HG03558 (cell line): ENCODE measurements around the gene SVIL.

Experiments used
- ATAC-seq: cut with Tn5 transposase; IDR thresholded peaks from one replicate; pipeline ENCODE4 v1.9.1; 2021; ENCODE audit warnings: moderate number of reproducible peaks; ENCODE audit not compliant: unreplicated experiment; ENCODE audit errors: extremely low read depth

SVIL gene

DNA sequence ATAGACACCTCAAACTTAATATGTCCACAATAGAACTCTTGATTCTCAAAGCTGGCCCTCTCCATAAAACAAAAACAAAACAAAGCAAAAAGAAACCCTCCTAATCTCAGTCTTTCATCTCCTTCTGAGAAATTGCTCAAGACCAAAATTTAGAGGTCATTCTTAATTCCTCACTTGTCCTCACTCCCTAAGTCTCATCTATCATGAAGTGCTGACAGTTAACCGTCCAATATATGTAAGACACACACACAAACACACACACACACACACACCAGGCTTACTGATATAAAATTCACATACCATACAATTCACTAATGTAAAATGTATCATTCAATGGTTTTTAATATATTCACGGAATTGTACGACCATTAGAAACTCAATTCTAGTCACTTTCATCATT lies 17.0 kb upstream of the SVIL start:
- no peak for ATAC-seq

DNA sequence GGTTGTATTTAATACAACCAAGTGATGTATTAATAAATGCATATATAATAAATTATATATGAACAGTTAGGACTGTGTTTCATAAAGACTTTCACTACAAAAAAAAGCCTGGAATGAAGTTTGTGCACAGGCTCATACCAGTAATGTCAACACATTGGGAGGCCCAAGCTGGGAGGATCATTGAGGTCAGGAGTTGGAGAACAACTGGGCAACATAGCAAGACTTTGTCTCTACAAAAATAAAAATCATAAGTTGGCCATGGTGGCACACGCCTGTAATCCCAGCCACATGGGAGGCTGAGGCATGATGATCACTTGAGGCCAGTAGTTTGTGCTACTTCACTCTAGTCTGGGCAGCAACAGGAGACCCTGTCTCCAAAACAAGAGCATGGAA lies 15.8 kb upstream of the SVIL start:
- no peak for ATAC-seq

DNA sequence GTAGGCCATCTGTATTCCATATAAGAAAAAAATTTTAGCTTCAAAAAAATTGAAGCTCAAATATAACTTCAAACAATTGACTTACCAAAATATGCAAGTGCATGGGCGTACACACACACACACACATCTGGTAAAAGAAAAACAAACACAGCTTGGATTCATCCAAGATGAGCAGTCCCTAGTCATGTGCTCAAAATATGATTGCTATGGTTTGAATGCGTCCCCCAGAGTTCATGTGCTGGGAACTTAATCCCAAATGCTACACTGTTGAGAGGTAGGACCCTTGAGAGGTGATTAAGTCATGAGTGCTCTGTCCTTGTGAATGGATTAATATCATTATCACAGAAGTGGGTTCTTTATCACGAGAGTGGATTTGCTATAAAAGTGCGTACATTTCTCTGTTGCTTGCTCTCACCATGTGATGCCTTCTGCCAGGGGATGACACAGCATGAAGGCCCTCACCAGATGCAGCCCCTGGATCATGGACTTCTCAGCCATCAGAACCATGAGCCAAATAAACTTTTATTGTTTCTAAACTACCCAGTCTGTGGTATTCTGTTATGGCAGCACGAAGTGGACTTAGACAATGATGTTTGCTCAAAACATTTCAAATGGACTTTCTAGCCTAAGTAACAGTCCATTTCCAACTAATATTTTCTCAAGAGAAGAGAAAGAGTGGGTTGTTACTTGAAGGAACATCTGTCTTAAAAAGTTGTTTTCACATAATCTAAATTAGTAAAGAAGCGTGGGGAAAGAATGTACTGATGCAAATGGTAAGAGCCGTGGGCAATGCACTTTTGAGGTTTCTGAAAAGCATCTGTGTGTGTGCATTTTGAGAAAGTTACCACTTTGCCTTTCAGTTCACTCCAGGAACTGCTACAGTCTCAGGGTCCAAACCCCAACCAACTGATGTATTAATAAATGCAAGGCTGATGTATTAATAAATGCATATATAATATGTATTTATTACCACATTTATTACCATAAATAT lies 15.1 kb upstream of the SVIL start:
- no peak for ATAC-seq

DNA sequence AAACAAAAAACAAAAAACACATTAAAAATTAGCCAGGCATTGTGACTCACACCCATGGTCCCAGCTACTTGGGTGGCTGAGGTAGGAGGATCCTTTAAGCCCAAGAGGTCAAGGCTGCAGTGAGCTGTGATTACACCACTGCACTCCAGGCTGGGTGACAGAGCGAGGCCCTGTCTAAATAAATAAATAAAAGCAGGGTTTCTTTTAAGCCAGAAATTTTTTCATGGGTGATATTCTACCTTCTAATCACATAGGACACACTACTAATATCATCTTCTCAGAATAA lies 14.2 kb upstream of the SVIL start:
- ATAC-seq, result no peak

DNA sequence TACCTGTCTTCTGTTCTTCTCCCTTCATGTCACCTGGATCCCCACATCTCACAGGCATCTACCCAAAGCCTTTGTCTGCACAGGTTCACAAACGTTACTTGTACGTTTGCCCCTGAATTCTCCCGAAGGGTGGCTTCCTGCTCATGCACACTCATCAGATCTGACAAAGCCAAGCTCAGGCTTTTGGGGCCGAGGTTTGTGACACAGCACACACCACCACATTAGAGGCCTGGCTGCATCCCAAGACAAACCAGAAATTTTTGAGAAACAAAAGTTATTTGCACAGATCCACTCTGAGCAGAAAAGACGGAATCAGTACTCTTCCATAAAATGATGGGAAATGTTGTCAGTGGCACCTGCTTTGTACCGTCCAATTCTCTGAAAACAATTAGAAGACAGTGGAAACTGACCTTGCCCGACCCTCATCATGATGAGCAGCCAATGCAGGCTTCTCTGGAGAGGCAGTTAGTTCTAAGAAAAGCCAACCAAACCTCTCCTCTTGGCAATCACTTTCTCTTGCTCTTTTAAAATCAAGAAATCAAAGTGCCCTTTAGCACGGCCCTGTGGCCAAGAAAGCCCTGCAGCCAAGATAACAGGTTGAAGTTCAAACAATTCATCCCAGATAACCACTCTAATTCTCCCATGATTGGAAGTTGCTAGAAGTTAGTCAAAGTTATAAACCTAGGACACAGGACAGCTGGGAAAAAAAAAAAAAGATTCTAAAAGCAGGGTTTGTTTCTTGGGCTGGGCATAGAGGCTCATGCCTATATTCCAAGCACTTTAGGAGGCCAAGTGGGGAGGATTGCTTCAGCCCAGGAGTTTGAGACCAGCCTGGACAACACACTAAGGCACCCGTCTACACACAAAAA lies 13.6 kb upstream of the SVIL start:
- ATAC-seq, result no peak

DNA sequence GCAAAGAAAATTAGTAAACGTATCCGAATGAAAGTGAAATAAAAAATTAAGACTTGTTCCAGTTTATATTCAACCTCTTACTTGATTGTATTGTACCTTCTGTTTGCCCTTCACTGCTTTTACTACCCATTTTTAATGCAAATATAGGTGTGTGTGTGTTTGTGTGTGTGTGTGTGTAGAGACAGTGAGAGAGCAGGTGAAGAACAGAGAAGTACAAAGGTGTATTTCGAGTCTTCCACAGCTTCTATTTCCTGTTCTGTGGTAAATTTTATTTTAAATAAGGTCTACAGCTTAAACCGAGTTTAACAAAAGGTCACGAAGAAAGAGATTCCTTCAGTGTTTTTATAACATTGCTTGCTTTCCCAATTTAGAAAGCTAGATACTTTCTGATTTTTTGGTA lies 12.7 kb upstream of the SVIL start:
- no peak for ATAC-seq

DNA sequence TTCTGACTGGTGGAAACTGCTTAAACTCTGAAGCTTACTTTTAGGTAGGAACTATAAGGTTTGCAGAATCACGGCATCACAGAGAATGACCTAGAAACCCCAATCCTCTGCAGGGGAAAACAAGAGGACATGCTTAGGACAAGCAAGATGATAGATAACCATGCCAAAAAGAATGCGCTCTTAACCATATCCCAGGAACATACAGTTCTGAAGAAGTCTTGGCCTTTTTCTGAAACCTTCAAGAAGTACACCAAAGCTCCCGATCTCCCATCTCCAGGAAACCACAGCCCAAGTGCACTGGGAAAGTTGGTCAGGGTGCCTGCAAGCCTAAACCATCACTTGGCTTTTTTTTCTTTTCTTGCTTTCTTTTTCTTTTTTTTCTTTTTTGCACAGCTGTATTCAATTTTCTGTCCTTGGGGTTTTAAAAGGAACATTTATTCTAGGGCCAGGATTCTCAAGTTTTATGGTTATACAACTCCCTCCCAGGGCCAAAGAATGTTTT lies 12.2 kb upstream of the SVIL start:
- ATAC-seq, result no peak

DNA sequence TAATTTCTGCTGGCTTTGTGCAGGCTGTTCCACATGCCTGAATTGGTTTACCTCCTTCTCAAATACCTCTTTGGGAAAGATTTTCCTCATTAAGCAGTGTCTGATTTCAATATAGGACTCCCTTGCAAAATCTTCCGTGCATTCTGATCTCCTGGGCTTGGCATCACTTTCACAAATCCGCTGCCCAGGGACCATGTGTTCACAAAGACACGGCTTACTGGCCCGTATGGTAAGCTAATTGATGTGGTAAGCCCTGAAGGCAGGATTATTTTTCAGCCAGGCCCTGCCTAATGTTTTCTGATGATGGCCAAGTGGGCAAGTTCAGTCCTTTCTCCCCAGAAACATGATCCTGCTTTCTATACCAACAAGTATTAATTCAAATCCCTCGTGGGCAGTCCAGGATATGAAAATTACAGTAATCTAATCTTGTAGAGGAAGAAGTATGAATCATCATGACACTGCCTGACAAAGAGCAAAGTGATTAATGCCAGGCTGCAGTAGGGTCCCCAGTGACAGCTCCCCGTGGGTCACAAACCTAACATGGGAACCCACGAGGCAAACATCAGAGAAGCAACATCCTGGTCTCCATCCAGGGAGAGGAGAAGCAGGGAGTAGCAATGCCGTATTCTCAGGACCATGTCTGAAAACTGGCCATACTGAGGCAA lies 11.6 kb upstream of the SVIL start:
- ATAC-seq, result no peak

DNA sequence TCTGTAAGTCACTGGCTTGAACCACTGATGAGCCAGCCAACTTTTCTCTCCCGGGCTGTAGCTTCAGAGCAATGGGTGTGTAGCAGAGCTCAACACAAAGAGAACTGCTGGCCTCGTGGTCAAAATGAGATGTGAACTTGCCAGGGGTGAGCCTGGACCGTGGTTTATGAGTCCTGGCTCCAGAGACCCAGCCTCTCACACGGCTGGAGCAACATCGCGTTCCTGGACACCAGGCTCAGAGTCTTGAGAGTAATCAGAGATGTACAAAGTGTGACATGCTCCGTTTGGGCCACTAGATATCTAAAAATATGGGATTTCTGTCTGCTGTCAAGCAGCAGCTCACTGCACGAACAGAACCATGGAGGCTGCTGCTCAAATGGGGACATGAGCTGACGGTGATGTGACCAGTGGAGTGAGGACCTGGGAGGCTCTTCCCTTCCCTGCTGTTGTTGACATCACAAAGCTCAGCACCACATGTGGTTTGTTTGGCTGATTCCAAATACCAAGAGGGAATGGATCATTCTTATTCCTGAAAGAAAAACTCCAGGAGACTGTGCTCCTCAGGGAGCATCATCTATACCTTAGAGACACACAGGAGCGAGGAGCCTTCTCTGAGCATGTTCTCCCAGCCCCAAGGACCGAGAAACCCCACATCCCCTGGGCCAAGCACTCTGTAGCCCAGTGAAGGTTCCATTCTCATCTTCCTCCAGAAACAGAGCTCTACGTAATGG lies 9.2 kb upstream of the SVIL start:
- ATAC-seq, result no peak

DNA sequence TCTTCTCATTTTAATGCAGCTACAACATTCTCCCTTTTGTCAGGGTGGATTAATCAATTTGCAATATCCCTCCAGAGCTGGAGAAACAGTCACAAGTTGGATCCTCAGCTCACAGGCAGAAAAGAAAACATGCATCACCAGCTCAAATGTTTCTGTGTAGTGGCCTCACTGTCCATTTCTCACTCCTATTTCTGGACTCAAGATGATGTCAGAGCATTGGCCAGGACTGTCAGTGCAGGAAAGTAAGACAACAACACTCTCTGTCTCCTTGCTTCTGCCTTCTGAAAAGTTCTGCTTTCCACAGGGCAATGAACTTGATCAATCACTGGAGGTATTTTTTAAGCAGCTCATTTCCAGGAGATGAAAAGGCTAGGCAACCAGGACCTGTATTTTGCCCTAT lies 8.2 kb upstream of the SVIL start:
- no peak for ATAC-seq

DNA sequence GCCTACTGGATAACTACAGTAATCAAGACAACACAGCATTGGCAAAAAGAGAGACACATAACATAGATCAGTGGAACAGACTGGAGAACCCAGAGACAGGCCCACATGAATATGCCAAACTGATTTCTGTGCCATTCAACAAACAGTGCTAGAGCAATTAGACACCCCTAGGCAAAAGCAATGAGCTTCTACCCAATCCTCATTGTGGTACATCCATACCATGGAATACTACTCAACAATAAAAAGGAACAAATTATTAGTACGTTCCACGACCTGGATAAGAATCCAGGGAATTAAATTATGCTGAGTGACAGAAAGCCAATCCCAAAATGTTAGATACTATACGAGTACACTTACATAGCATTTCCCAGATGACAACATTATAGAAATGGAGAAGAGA lies 2.8 kb upstream of the SVIL start:
- ATAC-seq, result no peak

DNA sequence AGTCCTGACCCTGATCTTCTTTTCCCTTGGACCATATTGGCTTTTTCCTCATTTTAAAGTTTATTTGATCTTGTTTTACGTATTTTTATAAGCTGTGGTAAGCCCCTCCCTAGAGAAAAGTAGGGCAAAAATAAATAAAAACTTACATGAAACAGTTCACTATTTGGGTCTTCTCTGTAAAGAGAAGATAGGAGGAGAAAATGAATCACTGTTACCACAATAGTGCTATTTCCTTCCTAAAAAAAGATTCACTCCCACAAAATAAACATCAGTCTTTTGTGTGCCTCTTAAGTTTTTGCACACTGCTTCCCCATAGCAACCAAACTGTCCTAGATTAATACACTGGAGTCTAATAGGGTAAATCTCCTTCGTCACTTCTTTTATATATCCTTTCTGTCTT lies 1.4 kb upstream of the SVIL start:
- ATAC-seq, result no peak

DNA sequence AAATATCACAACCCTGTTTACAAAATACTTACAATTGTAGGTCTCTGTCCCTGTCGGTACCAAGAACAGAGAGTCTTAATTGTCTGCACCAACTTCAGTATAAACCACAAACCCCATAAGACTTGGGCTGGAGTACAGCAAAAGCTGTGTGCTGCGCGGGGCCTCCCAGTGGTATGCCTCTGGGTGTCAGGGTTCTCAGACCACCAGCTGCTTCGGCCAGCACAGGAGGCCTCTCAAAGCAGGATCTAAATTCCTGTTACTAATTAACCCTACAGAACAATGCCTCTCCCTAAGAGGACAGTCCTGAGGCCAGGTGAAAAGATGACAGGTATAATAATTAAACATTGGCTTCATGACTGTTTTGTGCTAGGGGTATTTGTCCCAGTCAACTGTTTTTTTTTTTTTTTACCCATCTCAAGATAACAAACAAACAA lies 957 bp upstream of the SVIL start:
- ATAC-seq, result peak; percentile 40

DNA sequence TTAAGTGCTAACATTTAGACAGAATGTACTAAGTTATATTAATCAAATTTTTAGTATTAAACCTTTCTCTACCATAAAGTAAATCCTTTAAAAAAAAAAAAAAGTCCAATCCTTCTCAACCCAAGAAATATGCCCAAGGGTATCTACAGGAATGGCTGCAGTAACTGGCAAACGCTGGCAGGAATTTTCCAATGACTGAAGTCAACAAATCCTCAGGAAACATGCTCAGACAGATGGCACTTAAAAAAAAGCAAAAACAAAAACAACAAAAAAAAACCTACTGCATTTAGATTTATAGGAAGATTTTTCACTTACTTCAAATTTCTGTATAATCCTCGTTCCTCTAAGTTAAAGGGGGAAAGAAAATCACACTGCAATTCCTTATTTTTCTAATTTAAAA lies 666 bp downstream of the SVIL start:
- ATAC-seq, result no peak

DNA sequence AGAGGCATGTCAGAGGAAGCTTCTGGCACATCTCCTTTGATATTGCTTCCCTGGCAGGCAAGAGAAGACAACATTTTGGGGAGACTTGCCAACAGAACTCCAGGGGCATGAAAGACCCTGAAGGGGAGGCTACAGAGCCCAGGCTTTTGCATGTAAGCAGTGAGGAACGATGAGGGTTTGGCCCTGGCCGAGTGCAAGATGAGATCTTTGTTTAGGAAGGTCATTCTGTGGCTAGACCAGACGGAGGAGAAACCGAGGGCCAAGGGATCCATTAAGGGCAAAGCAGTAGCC lies 3.8 kb downstream of the SVIL start:
- ATAC-seq, result no peak

DNA sequence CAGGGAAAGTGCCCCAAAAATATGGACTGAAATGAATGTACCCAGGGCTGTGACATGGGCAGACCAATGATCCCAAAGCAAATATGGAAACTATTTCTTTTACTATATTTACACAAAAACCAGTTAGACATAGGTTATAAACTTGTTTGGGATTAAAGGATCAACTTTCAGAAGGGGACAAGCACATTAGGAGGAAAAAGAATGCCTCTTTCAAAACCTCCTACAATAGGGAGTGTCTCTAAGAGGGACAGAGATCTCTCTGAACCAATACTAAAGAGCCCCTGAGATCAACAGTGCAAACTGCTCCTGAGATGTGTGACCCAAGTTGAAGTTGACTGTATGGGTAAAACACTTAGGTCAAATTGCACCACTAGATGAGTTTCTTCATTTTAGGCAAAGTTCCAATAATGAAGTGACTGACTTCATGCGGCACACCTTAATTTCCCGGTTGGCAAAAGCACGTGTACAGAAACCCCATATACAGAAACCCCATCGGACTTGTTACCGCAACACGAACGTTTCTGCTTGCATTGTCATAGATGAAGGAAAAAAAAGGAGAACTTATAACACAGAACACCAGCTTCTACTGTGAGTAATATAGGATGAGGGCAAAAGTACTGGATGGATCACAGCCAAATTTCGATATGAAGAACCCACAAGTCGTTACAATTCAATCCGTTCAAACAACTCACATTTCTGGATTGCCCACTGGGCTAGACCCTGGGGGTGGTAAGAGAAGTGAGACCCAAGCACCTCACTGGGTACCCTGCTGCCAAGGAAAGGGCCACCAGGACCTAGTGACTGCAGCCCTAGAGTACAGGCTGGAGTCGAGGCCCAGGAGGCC lies 4.3 kb downstream of the SVIL start:
- no peak for ATAC-seq

DNA sequence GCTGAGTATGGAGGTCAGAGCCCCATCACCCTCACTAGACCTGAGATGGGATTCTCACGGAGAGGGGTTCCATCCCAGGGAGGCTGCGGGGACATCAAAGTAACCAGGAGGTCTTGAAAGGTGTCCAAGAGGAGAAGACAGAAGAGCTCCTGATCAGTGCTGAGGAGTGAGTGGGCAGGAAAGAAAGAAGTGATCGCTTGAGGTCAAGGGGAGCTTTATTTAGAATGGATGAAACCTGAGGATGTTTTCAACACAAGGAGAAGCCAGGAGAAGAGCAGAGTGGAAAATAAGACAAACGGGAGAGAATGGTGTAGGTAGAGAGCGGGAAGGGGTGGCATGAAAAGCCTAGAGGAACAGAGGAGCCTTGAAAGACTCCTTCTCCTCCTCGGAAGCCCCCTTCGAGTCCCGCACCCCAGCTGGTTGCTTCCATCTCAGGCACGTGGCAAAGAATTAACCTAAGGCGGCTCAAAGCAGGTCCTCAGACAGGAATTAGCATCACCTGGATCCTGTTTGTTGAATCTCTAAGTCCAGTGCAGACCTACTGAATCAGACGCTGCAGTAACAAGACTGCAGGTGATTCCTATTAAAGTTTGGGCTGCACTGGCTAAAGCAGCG lies 5.8 kb downstream of the SVIL start:
- no peak for ATAC-seq

DNA sequence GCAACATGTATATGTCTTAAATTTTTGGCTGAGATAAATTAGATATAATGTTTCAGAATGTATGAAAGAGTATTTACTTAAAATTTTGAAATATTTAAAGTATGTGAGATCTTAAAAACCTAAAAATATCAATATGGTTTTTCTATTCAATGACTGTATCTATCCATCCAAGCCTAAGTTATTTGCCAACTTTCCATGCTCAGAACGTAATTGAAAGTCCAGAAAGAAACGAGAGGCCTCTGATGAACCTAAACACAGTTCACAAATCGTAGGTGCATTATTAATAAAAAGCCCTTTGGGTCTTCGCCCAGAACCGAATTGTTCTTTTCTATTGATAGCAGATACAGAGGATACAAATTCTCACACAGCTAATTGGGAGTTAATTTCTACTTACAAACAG lies 6.5 kb downstream of the SVIL start:
- no peak for ATAC-seq
